ENCODE results near the gene PIM2.

The PIM2 gene

DNA sequence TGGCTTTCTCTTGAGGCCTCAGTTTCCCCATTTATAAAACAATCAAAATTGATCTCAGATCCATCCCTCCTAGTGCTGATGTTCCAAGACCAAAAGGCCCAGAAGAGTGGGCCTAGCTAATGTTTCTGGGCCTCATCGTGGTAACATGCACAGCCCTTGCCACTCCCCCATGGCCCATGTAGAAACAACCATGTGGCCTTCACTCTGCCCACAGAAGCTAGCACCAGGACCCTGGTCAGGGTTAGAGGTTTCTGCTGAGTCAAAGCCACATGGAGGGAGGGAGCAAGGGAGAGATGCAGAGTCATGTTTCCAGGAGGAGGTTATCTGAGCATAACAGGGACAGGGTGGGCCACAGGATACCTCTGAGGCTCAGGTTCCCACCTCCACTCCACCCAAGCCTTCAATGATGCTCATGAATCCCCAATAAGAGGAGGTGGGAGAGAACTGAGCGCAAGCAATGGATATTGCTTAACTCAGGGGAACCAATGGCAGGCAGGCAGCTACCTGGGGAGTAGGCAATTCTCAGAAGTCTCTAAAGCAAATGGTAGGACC is 21.7 kb upstream of the PIM2 start:
- no peaks in the 10 kb centered on the region for H3K9me3 Mint-ChIP-seq
- DNase-seq = peak in 1 of 2 donors; percentile 43
- ATAC-seq = no peak
- H3K4me3 Mint-ChIP-seq = peak overlapping the region; percentile 57 to 89
- H3K27me3 Mint-ChIP-seq = no peaks in the 10 kb centered on the region
- H3K4me1 Mint-ChIP-seq = peaks cover 94% of the 10 kb centered on the region
- peak overlapping the region; percentile 81 to 99 for H3K27ac Mint-ChIP-seq

GRCh38 chrX:48939524-48940228 is 20.9 kb upstream of the PIM2 start:
- peak; percentile 11 for ATAC-seq
- peaks cover 99% of the 10 kb centered on the region for H3K4me1 Mint-ChIP-seq

DNA sequence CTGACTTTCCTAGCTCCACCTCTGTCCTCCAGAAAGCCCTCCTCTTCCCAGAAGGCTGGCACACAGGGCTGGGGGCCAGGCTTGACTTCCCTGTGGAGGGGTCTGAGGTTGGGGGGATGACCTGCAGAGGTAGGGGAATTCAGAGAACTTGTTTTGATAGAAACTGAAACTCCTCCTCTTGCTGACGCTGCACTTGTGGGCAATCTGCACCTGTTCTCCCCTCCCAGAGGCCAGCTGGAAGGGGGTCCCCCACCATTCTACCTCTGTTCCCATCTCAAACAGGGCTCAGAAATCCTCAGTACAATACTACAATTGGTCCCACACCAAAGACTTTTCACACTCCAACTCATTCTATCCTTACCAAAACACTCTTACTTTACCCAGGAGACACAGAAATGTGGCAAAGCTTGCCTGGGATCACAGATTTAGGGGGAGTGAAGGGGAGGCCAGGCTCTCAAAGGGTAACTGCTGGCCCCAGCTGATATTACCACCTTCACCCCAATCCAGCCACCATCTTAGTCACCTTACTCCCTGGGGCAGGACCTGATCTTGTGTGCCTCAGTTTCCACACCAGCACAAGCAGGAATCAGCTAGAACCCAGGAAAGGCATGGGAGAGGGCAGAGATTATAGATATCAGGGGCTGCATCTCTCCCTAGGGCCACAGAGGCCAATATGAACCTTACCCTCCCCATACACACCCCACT is 20.0 kb upstream of the PIM2 start:
- Mint-ChIP-seq H3K27me3 (no peaks in the 10 kb centered on the region), H3K4me1 (peaks cover 99% of the 10 kb centered on the region), H3K27ac (peak overlapping the region; percentile 95 to 99), H3K4me3 (peak overlapping the region; percentile 82 to 89), H3K9me3 (no peaks in the 10 kb centered on the region)
- DNase-seq (peak; percentile 75 to 88), ATAC-seq (peak; percentile 56)

More at GRCh38 chrX:48939524-48940228, 20.9 kb upstream of the PIM2 start:
- H3K4me3 Mint-ChIP-seq = peak overlapping the region; percentile 82 to 89
- DNase-seq = peak; percentile 43 to 55
- no peaks in the 10 kb centered on the region for H3K9me3 Mint-ChIP-seq
- peak overlapping the region; percentile 95 to 99 for H3K27ac Mint-ChIP-seq
- no peaks in the 10 kb centered on the region for H3K27me3 Mint-ChIP-seq

GRCh38 chrX:48937054-48937907 is 18.5 kb upstream of the PIM2 start:
- peak overlapping the region; percentile 82 to 89 for H3K4me3 Mint-ChIP-seq
- peak; percentile 89 to 95 for DNase-seq
- peak; percentile 84 for ATAC-seq
- no peaks in the 10 kb centered on the region for H3K27me3 Mint-ChIP-seq
- H3K9me3 Mint-ChIP-seq = no peaks in the 10 kb centered on the region
- peaks cover 94% of the 10 kb centered on the region for H3K4me1 Mint-ChIP-seq
- H3K27ac Mint-ChIP-seq = peak overlapping the region; percentile 95 to 99

DNA sequence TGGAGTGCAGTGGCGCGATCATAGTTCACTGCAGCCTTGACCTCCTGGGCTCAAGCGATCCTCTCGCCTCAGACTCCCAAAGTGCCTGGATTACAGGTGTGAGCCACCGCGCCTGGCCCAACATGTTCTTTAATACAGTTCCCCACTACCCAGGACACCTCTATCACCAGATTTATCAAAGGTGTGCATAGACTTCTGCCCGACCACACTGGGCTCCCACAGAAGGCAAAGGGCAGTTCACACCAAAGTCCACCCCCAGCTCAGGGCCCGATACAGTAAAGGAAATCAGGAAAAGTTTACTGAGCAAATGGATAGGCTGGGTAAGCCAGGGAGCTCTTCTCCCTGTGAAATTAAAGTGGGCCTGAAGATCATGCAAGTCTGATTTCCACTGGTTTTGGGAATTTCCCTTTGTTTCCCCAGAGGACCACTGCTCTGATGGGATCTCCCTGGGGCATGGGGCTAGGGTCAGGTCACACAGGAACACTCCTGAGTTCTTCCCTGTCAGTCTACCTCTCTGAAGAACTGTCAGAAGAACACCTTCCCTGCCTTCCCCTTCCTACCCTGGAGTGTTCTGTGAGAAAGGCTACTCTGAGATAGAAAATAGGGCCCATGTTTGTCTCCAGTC is 17.7 kb upstream of the PIM2 start:
- ATAC-seq (no peak), DNase-seq (no peak)
- Mint-ChIP-seq H3K9me3 (no peaks in the 10 kb centered on the region), H3K27ac (peak overlapping the region; percentile 89 to 99), H3K4me3 (peak overlapping the region; percentile 82 to 89), H3K4me1 (peaks cover 86% of the 10 kb centered on the region), H3K27me3 (no peaks in the 10 kb centered on the region)

GRCh38 chrX:48935301-48935670 is 16.5 kb upstream of the PIM2 start:
- peak overlapping the region; percentile 70 to 75 for H3K4me3 Mint-ChIP-seq
- peak overlapping the region; percentile 95 to 99 for H3K27ac Mint-ChIP-seq
- ATAC-seq (no peak), DNase-seq (no peak)
- no peaks in the 10 kb centered on the region for H3K27me3 Mint-ChIP-seq
- H3K4me1 Mint-ChIP-seq = peaks cover 75% of the 10 kb centered on the region
- no peaks in the 10 kb centered on the region for H3K9me3 Mint-ChIP-seq

GRCh38 chrX:48934581-48935300 is 15.9 kb upstream of the PIM2 start:
- peaks cover 70% of the 10 kb centered on the region for H3K4me1 Mint-ChIP-seq
- ATAC-seq = no peak
- no peaks in the 10 kb centered on the region for H3K9me3 Mint-ChIP-seq
- no peaks in the 10 kb centered on the region for H3K27me3 Mint-ChIP-seq
- peak overlapping the region; percentile 95 to 99 for H3K27ac Mint-ChIP-seq
- peak in 1 of 2 donors; percentile 36 for DNase-seq
- peak overlapping the region; percentile 70 to 75 for H3K4me3 Mint-ChIP-seq

DNA sequence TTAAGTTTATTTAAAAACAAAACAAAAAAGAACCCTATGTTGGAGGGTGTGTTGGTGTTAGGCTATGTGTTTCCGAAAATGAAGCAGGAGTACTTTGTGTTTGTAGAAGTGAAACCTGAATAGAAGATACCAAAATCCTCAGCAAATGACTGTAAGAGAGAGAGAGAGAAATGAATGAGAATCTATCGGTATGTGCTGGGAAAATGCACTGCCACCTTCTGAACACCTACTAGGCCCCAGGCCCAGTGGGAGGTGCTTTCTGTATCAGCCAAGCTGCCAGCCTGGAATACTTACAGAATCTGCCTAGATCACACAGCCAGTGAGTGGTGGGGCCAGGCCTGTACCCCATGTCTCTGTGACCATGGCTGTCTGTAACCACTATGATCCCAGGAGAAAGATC is 14.9 kb upstream of the PIM2 start:
- Mint-ChIP-seq H3K27me3 (no peaks in the 10 kb centered on the region), H3K9me3 (no peaks in the 10 kb centered on the region), H3K4me1 (peaks cover 60% of the 10 kb centered on the region), H3K27ac (peak overlapping the region; percentile 72 to 74), H3K4me3 (peak overlapping the region; percentile 44 to 75)
- ATAC-seq = no peak
- no peak for DNase-seq

DNA sequence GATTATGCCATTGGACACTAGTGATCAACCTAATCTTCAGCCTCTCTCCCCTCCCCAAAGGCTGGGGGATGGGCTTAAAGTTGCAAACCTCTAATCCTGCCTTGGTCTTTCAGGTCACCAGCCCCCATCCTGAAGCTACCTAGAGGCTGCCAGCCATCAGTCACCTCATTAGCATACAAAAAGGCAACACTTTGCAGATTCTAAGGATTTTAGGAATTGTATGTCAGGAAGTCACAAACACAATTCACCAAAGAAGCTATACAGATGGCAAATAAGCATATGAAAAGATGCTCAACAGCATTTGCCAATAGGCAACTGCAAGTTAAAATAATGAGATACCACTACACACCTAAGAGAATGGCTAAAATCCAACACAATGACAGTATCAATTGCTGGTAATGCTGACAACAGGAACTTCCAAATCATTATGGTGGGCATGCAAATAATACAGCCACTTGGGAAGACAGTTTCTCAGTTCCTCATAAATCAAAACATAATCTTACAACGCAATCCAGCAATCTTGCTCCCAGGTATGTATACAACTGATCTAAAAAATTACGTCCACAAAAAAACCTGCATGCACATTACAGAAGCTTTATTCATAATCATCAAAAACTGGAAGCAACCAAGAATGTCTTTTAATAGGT is 9.0 kb upstream of the PIM2 start:
- Mint-ChIP-seq H3K9me3 (no peaks in the 10 kb centered on the region), H3K27ac (no peak overlapping the region), H3K4me1 (peaks cover 41% of the 10 kb centered on the region), H3K27me3 (no peaks in the 10 kb centered on the region), H3K4me3 (no peak overlapping the region)
- ATAC-seq = no peak
- no peak for DNase-seq

GRCh38 chrX:48927123-48927522 is 8.3 kb upstream of the PIM2 start:
- H3K4me1 Mint-ChIP-seq = peaks cover 46% of the 10 kb centered on the region
- H3K9me3 Mint-ChIP-seq = no peaks in the 10 kb centered on the region
- no peak for DNase-seq
- no peak overlapping the region for H3K27ac Mint-ChIP-seq
- no peaks in the 10 kb centered on the region for H3K27me3 Mint-ChIP-seq
- H3K4me3 Mint-ChIP-seq = no peak overlapping the region
- no peak for ATAC-seq

DNA sequence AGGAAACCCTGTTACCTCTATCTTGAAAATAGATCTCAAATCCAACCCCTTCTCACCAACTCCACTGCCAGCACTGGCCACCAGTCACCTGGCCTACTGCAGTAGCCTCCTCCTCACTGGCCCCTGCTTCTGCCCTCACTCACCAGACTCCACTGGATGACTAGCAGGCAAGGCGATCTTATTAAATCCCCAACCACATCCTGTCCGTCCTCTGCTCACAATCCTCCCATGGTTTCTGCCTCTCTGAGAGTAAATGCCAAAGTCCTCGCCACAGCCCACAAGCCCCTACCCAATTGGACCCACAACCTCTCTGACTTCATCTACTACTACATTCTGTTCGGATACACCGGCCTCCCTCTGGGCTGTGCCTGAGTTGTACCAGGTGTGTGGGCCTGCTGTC is 5.4 kb upstream of the PIM2 start:
- H3K27me3 Mint-ChIP-seq = no peaks in the 10 kb centered on the region
- H3K4me1 Mint-ChIP-seq = peaks cover 67% of the 10 kb centered on the region
- peak in 1 of 2 donors; percentile 52 for DNase-seq
- ATAC-seq = peak; percentile 41
- H3K27ac Mint-ChIP-seq = peak overlapping the region in 1 of 2 donors; percentile 90
- H3K4me3 Mint-ChIP-seq = peak overlapping the region; percentile 31 to 41
- H3K9me3 Mint-ChIP-seq = no peaks in the 10 kb centered on the region

DNA sequence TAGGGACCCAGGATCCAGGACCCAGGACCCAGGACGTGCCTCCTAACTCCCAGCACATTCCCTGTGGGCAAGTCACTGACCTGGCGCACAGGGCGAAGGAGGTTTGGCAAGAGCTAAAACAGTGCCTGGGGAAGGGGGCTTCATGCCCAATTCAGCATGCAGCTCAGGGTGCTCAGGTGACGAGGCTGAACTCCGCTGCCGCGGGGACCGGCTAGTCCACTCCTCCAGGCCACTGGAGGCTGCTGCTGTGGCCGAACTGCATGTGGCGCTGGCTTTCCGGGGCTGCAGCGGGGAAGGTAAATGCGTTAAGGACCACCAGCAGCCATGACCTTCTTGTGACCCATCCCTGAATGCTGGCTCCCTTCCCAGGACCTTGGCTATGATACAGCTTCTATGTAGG is 4.9 kb upstream of the PIM2 start:
- Mint-ChIP-seq H3K4me1 (peaks cover 67% of the 10 kb centered on the region), H3K4me3 (peak overlapping the region; percentile 31 to 41), H3K27ac (peak overlapping the region in 1 of 2 donors; percentile 90)

DNA sequence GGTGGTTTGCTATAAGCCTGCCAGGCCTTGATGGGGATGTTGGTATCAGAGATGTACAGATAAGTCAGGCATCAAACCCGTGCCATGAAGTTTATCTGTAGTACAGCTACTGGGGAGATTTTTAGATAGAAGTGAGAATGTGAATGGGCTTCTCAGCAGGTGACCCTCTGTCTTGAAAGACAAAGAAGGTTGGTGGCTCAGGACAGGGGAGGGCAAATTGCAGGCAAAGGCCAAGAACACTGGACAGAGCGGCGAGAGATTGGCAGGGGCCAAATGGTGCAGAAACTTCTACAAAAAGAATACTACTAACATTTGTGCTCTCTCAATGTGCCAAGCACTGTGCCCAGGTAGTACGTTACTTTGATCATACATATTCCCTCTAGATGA is 1.9 kb upstream of the PIM2 start:
- Mint-ChIP-seq H3K27me3 (no peaks in the 10 kb centered on the region), H3K27ac (peak overlapping the region; percentile 10 to 67), H3K9me3 (no peaks in the 10 kb centered on the region), H3K4me3 (peak overlapping the region; percentile 91 to 92), H3K4me1 (peaks cover 64% of the 10 kb centered on the region)
- no peak for ATAC-seq
- no peak for DNase-seq

More for the DNA sequence above, 4.9 kb upstream of the PIM2 start:
- no peaks in the 10 kb centered on the region for H3K27me3 Mint-ChIP-seq
- ATAC-seq (no peak), DNase-seq (no peak)
- H3K9me3 Mint-ChIP-seq = no peaks in the 10 kb centered on the region
